MM.1S (cell line): ENCODE data around the gene TRIP6.

ENCODE experiments used
- DNase-seq: peaks from one replicate; pipeline ENCODE4 v3.0.0-alpha.2; 2015
- H2AFZ ChIP-seq: fragments of 300-600 bp; sonication (generic); 2 replicates; pipeline ENCODE4 v1.6.0; 2016; ENCODE audit warnings: antibody characterized with exemption, low read length
- H3F3A ChIP-seq: fragments of 300-600 bp; sonication (generic); 2 replicates; pipeline ENCODE4 v1.6.1; 2016; ENCODE audit warnings: mild to moderate bottlenecking, antibody characterized with exemption, low read length, moderate library complexity, mixed read lengths; ENCODE audit not compliant: insufficient read depth
- H3K27ac ChIP-seq: fragments of 300-600 bp; sonication (generic); 2 replicates; pipeline ENCODE4 v1.5.1; 2016; ENCODE audit warnings: mild to moderate bottlenecking, low read length
- H3K27me3 ChIP-seq: fragments of 300-600 bp; sonication (generic); replicated peaks from 2 replicates; pipeline ENCODE4 v1.6.0; 2016; ENCODE audit warnings: low read length; ENCODE audit not compliant: insufficient read depth
- H3K36me3 ChIP-seq: fragments of 300-600 bp; sonication (generic); replicated peaks from 2 replicates; pipeline ENCODE4 v1.6.1; 2016; ENCODE audit warnings: mild to moderate bottlenecking, low read length, mixed read lengths; ENCODE audit not compliant: insufficient read depth
- H3K4me1 ChIP-seq: fragments of 300-600 bp; sonication (generic); 2 replicates; pipeline ENCODE4 v1.6.1; 2016; ENCODE audit warnings: low read length, mixed read lengths
- H3K4me2 ChIP-seq: fragments of 300-600 bp; sonication (generic); 2 replicates; pipeline ENCODE4 v1.6.0; 2016; ENCODE audit warnings: low read depth, low read length
- H3K4me3 ChIP-seq: fragments of 300-600 bp; sonication (generic); 2 replicates; pipeline ENCODE4 v1.5.1; 2016; ENCODE audit warnings: low read length, mixed read lengths
- H3K79me2 ChIP-seq: fragments of 300-600 bp; sonication (generic); 2 replicates; pipeline ENCODE4 v1.6.1; 2016; ENCODE audit warnings: mixed run types, low read length, mixed read lengths
- H3K9ac ChIP-seq: fragments of 300-600 bp; sonication (generic); 2 replicates; pipeline ENCODE4 v1.6.1; 2016; ENCODE audit warnings: low read length, mixed read lengths
- H3K9me2 ChIP-seq: fragments of 300-600 bp; sonication (generic); replicated peaks from 2 replicates; pipeline ENCODE4 v1.6.1; 2016; ENCODE audit warnings: mild to moderate bottlenecking, low read length, mixed read lengths; ENCODE audit not compliant: insufficient read depth
- H3K9me3 ChIP-seq: fragments of 300-600 bp; sonication (generic); replicated peaks from 2 replicates; pipeline ENCODE4 v1.6.1; 2016; ENCODE audit warnings: mild to moderate bottlenecking, low read length, mixed read lengths; ENCODE audit not compliant: insufficient read depth
- H4K20me1 ChIP-seq: fragments of 300-600 bp; sonication (generic); 2 replicates; pipeline ENCODE4 v1.6.1; 2016; ENCODE audit warnings: mild to moderate bottlenecking, low read length, moderate library complexity, mixed read lengths; ENCODE audit not compliant: insufficient read depth
- EZH2 ChIP-seq: fragments of 300-600 bp; sonication (generic); optimal IDR thresholded peaks from 2 replicates; pipeline ENCODE3; 2017; ENCODE audit warnings: low read depth, mild to moderate bottlenecking, antibody characterized with exemption, low read length, mixed read lengths
- EZH2phosphoT487 ChIP-seq: fragments of 300-600 bp; sonication (generic); IDR thresholded peaks from 2 replicates; pipeline ENCODE4 v1.6.1; 2018; ENCODE audit warnings: antibody characterized with exemption, low read length
- TF ChIP-seq, protein P1 (sequence below): fragments of 300-600 bp; sonication (generic); IDR thresholded peaks from 2 replicates; pipeline ENCODE4 v1.5.1; 2016; ENCODE audit warnings: antibody characterized with exemption, low read length, mixed read lengths

Gene TRIP6

GRCh38 chr7:100897772-100898454, 30.7 kb downstream of the TRIP6 start:
- H3K9ac ChIP-seq: no peak overlapping the region
- no peaks in the 10 kb centered on the region for H3K36me3 ChIP-seq
- peaks cover 4% of the 10 kb centered on the region; the same call in 1 of the 2 replicates for H3F3A ChIP-seq
- TF ChIP-seq EZH2 (no peak), EZH2phosphoT487 (no peak)
- TF ChIP-seq, protein P1, sequence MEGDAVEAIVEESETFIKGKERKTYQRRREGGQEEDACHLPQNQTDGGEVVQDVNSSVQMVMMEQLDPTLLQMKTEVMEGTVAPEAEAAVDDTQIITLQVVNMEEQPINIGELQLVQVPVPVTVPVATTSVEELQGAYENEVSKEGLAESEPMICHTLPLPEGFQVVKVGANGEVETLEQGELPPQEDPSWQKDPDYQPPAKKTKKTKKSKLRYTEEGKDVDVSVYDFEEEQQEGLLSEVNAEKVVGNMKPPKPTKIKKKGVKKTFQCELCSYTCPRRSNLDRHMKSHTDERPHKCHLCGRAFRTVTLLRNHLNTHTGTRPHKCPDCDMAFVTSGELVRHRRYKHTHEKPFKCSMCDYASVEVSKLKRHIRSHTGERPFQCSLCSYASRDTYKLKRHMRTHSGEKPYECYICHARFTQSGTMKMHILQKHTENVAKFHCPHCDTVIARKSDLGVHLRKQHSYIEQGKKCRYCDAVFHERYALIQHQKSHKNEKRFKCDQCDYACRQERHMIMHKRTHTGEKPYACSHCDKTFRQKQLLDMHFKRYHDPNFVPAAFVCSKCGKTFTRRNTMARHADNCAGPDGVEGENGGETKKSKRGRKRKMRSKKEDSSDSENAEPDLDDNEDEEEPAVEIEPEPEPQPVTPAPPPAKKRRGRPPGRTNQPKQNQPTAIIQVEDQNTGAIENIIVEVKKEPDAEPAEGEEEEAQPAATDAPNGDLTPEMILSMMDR: no peak
- H3K27ac ChIP-seq: no peak overlapping the region
- no peaks in the 10 kb centered on the region for H3K79me2 ChIP-seq
- peaks cover 5% of the 10 kb centered on the region for H3K4me1 ChIP-seq
- H3K4me3 ChIP-seq: no peak overlapping the region
- no peaks in the 10 kb centered on the region for H3K9me3 ChIP-seq
- no peak for DNase-seq
- no peak overlapping the region for H3K4me2 ChIP-seq
- peaks cover 54% of the 10 kb centered on the region for H3K27me3 ChIP-seq
- no peaks in the 10 kb centered on the region for H3K9me2 ChIP-seq
- no peak overlapping the region for H2AFZ ChIP-seq
- no peaks in the 10 kb centered on the region for H4K20me1 ChIP-seq

DNA sequence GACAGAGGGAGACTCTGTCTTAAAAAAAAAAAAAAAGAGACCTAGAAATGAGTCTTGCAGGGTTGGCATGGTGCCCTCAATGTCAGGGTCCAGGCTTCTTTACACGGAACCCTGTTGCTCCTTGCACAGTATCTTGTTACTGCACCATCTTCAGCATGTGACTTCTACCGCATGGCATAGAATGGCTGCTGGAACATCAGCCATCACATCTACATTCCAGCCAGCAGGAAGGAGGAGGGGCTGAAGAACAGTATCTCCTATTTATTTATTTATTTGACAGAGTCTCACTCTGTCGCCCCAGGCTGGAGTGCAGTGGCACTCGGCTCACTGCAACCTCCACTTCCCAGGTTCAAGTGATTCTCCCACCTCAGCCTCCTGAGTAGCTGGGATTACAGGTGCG, 32.2 kb downstream of the TRIP6 start:
- Histone ChIP-seq H2AFZ (no peak overlapping the region), H3F3A (peaks cover 4% of the 10 kb centered on the region; the same call in 1 of the 2 replicates), H3K27me3 (peaks cover 39% of the 10 kb centered on the region), H3K4me3 (no peak overlapping the region), H3K9ac (no peak overlapping the region), H3K36me3 (no peaks in the 10 kb centered on the region), H4K20me1 (no peaks in the 10 kb centered on the region), H3K79me2 (no peaks in the 10 kb centered on the region), H3K4me2 (no peak overlapping the region), H3K27ac (no peak overlapping the region), H3K9me3 (no peaks in the 10 kb centered on the region), H3K4me1 (peaks cover 5% of the 10 kb centered on the region), H3K9me2 (no peaks in the 10 kb centered on the region)
- TF ChIP-seq EZH2phosphoT487 (no peak), EZH2 (no peak)
- TF ChIP-seq, protein P1: no peak
- no peak for DNase-seq

DNA sequence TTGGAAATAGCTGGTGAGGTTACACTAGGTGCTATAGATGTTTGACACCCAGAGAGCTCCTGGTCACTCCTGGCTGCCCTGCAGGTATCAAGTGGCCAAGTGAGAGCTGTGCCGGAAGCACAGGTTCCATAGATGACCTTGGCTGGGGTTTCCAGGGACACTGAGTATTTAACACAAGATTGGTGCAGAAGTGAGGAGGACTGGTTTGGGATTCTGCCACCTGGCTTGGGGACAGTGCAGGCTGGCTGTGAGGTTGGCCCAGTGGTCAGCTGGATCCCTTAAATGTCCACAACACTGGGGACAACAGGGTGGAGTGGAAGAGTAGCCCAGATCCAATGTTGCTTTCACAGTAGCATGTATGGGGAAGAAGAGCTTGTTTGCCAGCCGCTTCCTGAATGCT, 33.8 kb downstream of the TRIP6 start:
- peaks cover 25% of the 10 kb centered on the region for H3K27me3 ChIP-seq
- TF ChIP-seq, protein P1: no peak
- TF ChIP-seq EZH2: no peak
- no peak overlapping the region for H3K27ac ChIP-seq
- DNase-seq: no peak
- H3F3A ChIP-seq: peaks cover 4% of the 10 kb centered on the region; the same call in 1 of the 2 replicates
- H3K79me2 ChIP-seq: no peaks in the 10 kb centered on the region
- no peaks in the 10 kb centered on the region for H3K9me2 ChIP-seq
- peaks cover 5% of the 10 kb centered on the region for H3K4me1 ChIP-seq
- no peak overlapping the region for H3K9ac ChIP-seq
- no peaks in the 10 kb centered on the region for H3K9me3 ChIP-seq
- no peak overlapping the region for H2AFZ ChIP-seq
- no peak overlapping the region for H3K4me3 ChIP-seq
- no peaks in the 10 kb centered on the region for H4K20me1 ChIP-seq
- no peaks in the 10 kb centered on the region for H3K36me3 ChIP-seq
- H3K4me2 ChIP-seq: no peak overlapping the region
